ENCODE data around the gene PSMD9. TPM values are rescaled to one million over a fixed set of nuclear protein-coding genes. Genes with fewer than 3 reads are reported as not detected.

Gene PSMD9
- total RNA-seq, 1 donor from 2014 or later: 43.0 TPM

GRCh38 chr12:121930862-121931261 lies 42.3 kb downstream of the PSMD9 start:
- no peak for TF ChIP-seq CTCF (conservative IDR thresholded peaks at IDR 0.05)
- Mint-ChIP-seq H3K27me3 (no peaks in the 10 kb centered on the region), H3K4me3 (no peak overlapping the region), H3K27ac (no peak overlapping the region), H3K36me3 (peaks cover 5% of the 10 kb centered on the region), H3K4me1 (ENCODE audit: unreplicated experiment) (peaks cover 13% of the 10 kb centered on the region), H3K9me3 (no peaks in the 10 kb centered on the region)
- no peak for DNase-seq (ENCODE audit: extremely low spot score, unreplicated experiment)

- no peak overlapping the region for H3K27ac Mint-ChIP-seq
- H3K4me3 Mint-ChIP-seq: no peak overlapping the region
- no peaks in the 10 kb centered on the region for H3K27me3 Mint-ChIP-seq
- H3K36me3 Mint-ChIP-seq: peaks cover 11% of the 10 kb centered on the region
- no peaks in the 10 kb centered on the region for H3K9me3 Mint-ChIP-seq
- TF ChIP-seq CTCF (conservative IDR thresholded peaks at IDR 0.05): no peak
- H3K4me1 Mint-ChIP-seq (ENCODE audit: unreplicated experiment): peaks cover 9% of the 10 kb centered on the region
- no peak for DNase-seq (ENCODE audit: extremely low spot score, unreplicated experiment)
These were observed 43.6 kb downstream of the PSMD9 start for GRCh38 chr12:121932176-121932536.

- Mint-ChIP-seq H3K4me3 (no peak overlapping the region), H3K4me1 (ENCODE audit: unreplicated experiment) (peaks cover 5% of the 10 kb centered on the region), H3K36me3 (peaks cover 13% of the 10 kb centered on the region), H3K27ac (no peak overlapping the region), H3K9me3 (no peaks in the 10 kb centered on the region), H3K27me3 (no peaks in the 10 kb centered on the region)
- no peak for DNase-seq (ENCODE audit: extremely low spot score, unreplicated experiment)
- no peak for TF ChIP-seq CTCF (conservative IDR thresholded peaks at IDR 0.05)
These were observed 44.4 kb downstream of the PSMD9 start for GRCh38 chr12:121932914-121933521.

- H3K36me3 Mint-ChIP-seq: peaks cover 13% of the 10 kb centered on the region
- H3K9me3 Mint-ChIP-seq: no peaks in the 10 kb centered on the region
- peaks cover 5% of the 10 kb centered on the region for H3K4me1 Mint-ChIP-seq (ENCODE audit: unreplicated experiment)
- no peak overlapping the region for H3K4me3 Mint-ChIP-seq
- DNase-seq (ENCODE audit: extremely low spot score, unreplicated experiment): no peak
- H3K27me3 Mint-ChIP-seq: no peaks in the 10 kb centered on the region
- no peak overlapping the region for H3K27ac Mint-ChIP-seq
- TF ChIP-seq CTCF (conservative IDR thresholded peaks at IDR 0.05): no peak
These were observed 45.1 kb downstream of the PSMD9 start for GRCh38 chr12:121933522-121934308.

GRCh38 chr12:121934309-121934664 lies 45.7 kb downstream of the PSMD9 start:
- peaks cover 5% of the 10 kb centered on the region for H3K4me1 Mint-ChIP-seq (ENCODE audit: unreplicated experiment)
- DNase-seq (ENCODE audit: extremely low spot score, unreplicated experiment): no peak
- H3K27me3 Mint-ChIP-seq: no peaks in the 10 kb centered on the region
- TF ChIP-seq CTCF (conservative IDR thresholded peaks at IDR 0.05): no peak
- H3K4me3 Mint-ChIP-seq: no peak overlapping the region
- H3K9me3 Mint-ChIP-seq: no peaks in the 10 kb centered on the region
- H3K36me3 Mint-ChIP-seq: peaks cover 13% of the 10 kb centered on the region
- H3K27ac Mint-ChIP-seq: no peak overlapping the region

Measured in type B pancreatic cell (in vitro differentiated cells).